ENCODE results near the gene TRIM31.

DNA sequence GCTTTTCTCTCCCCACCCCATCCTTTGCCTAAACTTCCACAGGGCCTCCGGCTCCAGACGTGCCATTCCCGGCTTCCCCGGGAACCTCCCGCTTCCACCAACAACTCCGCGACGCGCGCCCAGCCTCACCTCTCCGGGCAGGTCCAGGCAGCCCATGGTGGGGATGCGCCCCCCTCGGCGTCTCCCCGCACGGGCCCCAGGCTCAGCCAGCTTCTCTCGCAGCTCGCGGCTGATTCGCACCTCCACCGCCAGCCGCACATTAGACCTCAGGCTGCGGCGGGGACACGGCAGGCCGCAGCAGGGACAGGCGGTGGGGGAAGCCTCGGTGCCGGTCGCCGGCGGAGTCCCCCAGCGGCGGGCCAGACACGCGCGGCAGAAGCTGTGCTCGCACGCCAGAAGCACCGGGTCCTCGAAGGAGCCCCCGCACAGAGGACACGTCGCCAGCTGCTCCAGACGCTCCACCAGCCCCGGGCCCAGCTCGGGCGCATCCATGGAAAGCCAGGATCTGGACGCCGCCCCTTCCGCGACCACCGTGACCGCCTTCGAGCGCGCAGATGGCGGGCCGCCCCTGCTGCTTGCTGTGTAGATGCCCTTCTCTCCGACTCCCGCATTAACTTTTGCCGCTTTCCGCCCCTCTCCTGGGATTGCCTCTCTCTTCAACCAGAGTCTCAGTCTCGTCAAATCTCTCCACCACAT is 37.6 kb downstream of the TRIM31 start, which contains the start of gene RNF39:
- peak; percentile 72; the same call in 1 of the 2 replicates for TF ChIP-seq EZH2phosphoT487 (IDR thresholded peaks at IDR 0.05; ENCODE audit: insufficient read depth, low read depth)
- TF ChIP-seq EZH2 (IDR thresholded peaks at IDR 0.05; ENCODE audit: insufficient read depth, poor library complexity, severe bottlenecking) = peak; percentile 71

All from GM23248 (cell line).